ENCODE results near the gene LPCAT3.

DNA sequence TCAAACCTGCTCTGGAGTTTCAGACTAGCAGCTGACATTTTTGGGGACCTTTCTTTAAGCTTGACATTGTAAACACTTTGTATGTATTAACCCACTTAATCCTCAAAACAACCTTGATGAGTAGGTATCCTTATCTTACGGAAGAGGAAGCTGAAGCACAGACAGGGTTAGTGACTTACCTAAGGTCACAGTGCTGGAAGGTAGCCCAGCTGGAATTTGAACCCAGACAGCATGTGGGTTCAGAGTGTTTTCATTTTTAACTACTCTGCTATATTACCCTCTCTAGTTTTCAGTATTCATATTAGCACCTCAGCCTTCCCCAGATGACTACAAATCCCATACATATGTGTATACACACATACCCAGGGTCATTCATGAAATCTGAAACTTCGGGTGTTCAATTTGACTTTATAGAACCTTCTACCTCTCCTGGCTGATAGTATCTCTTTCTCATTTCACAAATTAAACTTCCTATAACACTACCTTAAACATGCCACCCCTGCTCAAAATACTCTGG is 13.9 kb downstream of the LPCAT3 start:
- TF ChIP-seq CTCF (IDR thresholded peaks at IDR 0.05; ENCODE audit: low read depth, low read length, poor library complexity, severe bottlenecking) (no peak), EZH2phosphoT487 (IDR thresholded peaks at IDR 0.05; ENCODE audit: borderline replicate concordance, low read length) (no peak)

Measured in DOHH2 (cell line).